Frontal cortex (tissue), 4 donors: ENCODE measurements around the gene TSHZ2. TPM values are rescaled to one million over a fixed set of nuclear protein-coding genes. Genes with fewer than 3 reads are reported as not detected.

ENCODE experiments used
- DNase-seq, 2 donors: peaks; one replicate each; pipeline ENCODE4 v3.0.0; 2012; ENCODE audit warnings: low spot score in 2 of 2
- FAIRE-seq: peaks from 2 replicates; lab custom pipeline; 2012; peaks lifted over from hg19 to GRCh38; lab: Jason Lieb, UNC
- total RNA-seq: library from RNA; depleted of rRNA; stranded (reverse); fragments of >200 nt; gene quantifications from one replicate; pipeline ENCODE4 v1.2.3, GENCODE V29; 2014
- donor health status: control.
- donor health status: control.
- donor health status: control.

TSHZ2 gene
- total RNA-seq, 1 donor from 2014 or later: 2.4 TPM

DNA sequence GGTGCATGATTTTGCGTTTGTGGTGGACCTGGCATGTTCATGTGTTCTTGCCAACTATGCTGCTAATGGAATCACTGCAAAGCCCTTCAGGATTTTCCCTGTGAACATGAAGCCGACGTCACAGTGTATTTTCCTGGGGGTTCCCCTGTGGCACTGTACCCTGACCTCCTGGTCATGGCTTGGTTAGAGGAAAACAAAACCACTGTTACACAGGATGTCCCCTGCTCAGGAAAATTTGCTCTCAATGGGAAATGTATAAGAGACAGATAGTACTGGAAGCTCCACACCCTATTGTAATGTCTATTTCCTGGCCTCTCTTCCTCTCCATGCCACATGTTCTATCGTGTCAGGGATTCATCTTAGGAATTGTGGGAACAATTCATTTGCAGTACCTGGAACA lies 19.7 kb downstream of the TSHZ2 start:
- FAIRE-seq (no peak), DNase-seq (no peak)

DNA sequence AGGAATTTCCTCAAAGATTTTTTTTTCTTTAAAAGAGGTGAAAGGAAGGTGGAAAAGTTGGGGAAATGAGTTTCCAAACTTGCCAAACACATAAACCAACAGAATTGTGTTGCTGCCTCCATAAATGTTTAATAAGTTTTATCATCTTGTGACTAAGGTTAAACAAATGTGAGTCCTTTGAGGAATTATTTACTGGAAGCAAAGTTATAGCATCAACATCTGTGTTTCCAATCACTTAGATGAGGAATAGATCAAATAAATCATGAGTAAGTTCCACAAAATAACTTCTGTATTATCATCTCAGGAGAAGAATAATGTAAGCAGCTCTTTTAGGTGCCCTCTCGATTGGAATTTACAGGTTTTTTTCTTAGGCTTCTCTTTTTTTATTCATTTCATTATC lies 20.5 kb downstream of the TSHZ2 start:
- FAIRE-seq (no peak), DNase-seq (no peak)

DNA sequence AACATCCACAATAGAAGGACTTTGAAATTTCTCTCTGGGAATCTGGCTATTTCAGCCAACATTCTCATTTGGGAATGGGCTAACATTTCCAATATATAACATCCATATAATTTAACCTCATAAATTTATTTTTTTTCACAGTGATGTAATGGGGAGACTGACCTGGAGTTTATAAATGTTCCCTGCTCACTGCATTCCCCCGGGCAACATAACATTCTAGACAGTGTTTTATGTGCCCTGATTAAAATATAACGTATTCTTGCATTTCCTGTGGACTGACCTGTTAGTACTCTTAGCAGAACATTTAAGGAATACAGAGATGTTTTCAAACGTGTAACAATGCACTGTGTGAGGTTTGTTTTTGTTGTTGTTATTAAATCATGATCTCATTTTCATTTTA lies 20.9 kb downstream of the TSHZ2 start:
- FAIRE-seq (no peak), DNase-seq (no peak)

DNA sequence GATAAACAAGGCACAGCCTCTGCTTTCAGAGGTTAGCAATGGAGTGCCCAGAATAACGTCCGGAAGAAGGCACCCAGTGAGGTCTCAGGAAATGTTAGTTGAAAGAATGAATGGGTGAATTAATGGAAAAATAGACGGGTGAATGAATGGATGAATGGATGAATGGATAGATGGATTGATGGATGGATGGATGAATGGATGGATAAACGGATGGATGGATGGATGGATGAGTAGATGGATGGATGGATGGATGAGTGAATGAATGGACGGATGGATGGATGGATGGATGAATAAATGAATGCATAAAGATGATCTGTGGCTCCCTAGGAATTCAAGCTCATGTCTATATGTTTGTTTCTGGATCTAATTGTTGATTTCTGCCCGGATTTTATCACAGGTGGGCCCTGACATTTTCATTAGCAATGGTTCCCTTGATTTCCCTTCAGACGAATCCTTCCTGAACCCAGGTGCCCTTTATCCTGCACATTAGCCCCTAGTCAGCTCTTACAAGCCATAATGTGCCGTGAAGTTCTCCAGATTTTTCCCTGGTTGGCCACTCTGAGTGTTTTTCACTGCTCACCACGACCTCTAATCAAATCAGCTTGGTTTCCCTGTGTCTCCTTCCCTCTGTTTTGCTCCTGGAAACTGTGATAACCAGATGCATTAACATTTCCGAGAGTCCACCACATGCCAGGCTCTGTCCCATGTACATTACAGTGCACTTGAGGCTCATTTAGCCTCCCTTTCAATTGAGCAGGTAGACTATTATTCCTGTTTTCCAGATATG lies 22.2 kb downstream of the TSHZ2 start:
- no peak for FAIRE-seq
- DNase-seq: no peak

DNA sequence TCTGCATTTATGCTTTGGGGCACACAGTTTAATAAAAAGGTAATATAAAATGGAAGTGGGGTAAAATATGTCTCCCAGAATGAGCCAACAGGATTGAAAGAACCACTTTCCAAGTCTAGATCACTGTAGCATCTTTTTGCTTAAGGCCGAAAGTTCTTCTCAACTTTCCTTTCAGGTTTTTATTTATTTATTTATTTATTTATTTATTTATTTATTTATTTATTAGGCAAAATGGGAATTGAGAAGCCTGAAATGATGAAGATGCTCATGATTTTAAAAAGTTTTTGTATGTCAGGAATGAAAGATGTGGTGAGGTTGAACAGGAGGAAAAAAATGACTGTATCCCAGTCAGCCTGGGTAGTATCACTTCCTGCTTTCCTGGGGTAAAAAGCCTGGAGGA lies 24.0 kb downstream of the TSHZ2 start:
- DNase-seq: no peak
- no peak for FAIRE-seq

DNA sequence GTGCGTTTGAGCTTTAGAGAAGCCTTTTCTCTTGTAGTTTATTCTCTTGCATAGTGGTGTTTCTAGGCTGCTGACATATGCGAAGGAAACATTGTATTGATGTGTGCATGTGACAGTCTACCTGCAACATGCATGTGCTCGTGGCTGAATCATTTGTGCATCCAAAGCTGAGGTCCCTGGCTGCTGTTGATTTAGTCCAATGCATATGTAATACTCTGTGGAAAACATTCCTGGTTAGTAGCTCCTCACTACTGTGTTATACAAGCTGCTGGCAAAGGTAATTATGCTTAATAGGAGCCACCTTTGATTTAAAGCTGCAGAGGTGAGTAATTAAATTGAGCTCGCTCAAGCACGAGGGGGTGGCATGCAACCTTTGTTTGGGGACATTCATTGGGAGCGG lies 24.5 kb downstream of the TSHZ2 start:
- FAIRE-seq (no peak), DNase-seq (no peak)

DNA sequence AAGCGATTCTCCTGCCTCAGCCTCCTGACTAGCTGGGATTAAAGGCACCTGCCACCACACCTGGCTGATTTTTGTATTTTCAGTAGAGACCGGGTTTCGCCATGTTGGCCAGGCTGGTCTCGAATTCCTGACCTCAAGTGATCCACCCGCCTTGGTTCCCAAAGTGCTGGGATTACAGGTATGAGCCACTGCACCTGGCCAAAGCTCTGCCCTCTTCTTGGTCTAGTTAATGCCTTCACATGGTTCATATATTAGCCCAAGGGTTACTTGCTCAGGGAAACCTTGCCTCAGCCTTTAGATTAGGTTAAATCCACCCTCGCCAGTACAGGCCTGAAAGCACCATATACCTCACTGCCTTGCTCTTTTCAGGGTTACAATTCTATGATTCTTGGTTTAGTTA lies 26.1 kb downstream of the TSHZ2 start:
- no peak for FAIRE-seq
- DNase-seq: no peak

DNA sequence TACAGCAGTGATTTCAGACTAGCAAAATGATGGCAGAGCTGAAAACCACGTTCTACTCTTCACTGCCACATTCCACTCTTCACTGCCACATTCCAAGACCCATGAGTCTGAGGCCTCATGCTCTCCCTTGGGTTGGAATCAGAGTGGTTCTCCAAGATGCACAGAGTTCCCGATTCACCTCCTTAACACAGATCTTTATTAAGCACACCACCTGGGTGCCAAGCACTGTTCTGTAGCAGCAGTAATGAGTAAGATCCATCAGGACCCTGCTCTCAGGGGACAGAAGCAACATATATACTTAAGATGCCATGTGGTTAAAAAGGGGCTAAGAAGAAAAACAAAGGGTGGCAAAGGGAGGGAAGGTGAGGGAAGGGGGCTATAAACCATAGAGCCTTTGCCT lies 26.9 kb downstream of the TSHZ2 start:
- FAIRE-seq: no peak
- DNase-seq: no peak

DNA sequence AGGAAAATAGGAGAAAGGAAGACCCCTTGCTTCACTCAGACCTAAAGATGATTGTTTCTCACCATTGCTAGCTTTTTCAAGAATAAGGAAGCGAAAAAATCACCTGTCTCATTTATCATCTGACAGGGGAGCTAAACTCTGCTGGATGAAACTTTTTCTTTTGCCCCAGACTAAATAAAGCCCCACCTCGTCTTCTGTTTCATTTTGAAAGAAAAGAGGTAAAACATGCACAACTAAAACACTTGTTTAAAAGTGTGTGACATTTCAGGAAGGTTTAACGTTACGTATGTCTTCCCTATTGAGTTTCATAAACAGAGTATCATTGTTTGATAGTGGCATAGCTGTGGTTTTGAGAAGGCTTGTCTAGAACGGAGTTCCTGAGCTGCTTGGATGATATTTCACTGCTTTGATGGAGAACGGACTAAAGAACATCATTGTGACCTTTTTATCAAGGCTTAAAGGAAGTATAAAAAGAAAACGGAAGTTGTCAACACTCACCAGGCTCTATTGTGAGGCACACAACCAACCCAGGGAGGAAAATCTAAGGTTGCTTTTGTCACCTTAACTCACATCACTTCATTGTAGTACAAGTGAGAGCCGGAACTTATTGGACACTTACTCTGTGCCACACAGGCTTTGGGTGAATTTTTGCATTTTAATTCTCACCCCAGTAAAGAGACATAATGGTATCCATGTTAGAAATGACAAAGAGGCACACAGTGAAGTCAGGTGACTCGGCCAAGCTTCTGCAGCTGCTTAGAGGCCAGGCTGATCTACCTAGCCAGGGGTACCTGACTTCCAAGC lies 29.5 kb downstream of the TSHZ2 start:
- DNase-seq (no peak), FAIRE-seq (no peak)

DNA sequence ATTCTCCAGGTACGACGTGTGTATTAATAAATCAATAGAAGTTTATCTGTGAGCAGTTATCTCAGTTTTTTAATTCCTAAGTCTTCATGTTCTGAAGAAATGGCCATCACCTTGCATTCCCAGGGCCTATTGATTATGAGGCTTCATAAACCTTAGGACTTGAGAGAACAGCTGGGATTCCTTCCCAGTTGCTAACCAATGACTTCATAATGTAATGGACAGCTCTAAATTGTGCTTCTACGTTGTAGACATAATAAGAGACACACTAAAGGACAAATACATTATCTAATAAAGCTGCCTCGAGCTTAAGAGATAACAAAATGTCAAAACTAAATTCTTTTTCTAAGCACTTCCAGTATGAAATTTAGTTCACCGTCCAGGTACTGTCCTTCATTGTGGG lies 30.6 kb downstream of the TSHZ2 start:
- no peak for FAIRE-seq
- DNase-seq: no peak

DNA sequence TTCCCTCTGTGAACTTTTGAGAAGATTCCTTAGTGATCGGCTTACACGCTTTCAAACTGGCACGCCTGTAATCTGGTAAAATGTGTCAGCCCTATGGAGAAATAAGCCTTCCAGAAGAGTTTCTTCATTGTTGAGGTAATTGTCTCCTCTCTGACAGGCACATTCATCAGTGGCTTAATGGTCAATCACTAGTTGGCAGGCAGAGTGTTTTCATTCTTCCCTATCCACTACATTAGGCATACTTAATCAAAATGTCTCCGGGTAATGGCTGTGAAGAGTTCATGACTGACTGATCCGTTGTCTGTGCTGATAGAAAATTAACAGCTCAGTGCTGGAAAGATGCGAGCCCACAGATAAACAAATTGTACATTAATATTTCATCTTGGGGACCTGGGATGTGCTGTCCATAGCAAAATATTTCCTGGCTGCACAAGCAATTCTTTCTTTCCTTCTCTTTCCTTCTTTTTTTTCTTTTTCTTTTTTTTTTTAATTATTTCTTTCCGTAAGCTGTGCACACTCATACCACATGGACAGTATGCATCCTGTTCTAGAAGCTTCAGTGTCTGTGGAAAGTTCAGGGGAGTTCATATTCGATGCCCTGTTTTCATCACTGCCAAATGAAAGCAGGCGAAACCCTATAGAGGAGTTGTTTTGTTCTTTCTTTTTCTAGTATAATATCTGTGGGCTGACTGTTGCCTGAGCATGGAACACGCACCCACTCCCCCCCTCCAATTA lies 31.4 kb downstream of the TSHZ2 start:
- DNase-seq: no peak
- no peak for FAIRE-seq

DNA sequence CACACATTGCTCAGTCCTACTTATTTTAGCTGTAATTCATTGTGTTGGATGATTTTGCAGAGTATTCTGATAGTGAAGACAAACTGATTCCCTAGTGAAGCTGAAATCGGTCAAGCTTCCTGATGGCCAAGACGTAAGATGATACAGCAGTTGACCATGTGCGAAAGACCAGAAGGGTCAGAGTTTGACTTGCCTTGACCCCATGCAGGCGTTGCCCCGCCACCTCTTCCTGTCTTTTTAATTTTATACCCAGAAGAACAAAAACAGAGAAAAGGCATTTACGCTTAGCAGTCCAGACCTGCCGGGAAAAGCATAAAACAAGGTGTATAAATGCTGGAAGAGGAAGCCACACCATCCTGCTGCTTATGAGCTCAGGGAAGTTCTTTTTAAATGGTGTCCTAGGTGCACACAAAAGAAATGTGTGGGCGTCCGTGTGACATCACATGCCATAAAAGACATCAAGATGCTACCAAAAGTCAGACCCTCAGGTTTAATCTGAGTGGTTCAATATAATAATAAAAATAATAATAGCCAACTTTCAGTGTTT lies 32.2 kb downstream of the TSHZ2 start:
- no peak for FAIRE-seq
- DNase-seq: no peak

DNA sequence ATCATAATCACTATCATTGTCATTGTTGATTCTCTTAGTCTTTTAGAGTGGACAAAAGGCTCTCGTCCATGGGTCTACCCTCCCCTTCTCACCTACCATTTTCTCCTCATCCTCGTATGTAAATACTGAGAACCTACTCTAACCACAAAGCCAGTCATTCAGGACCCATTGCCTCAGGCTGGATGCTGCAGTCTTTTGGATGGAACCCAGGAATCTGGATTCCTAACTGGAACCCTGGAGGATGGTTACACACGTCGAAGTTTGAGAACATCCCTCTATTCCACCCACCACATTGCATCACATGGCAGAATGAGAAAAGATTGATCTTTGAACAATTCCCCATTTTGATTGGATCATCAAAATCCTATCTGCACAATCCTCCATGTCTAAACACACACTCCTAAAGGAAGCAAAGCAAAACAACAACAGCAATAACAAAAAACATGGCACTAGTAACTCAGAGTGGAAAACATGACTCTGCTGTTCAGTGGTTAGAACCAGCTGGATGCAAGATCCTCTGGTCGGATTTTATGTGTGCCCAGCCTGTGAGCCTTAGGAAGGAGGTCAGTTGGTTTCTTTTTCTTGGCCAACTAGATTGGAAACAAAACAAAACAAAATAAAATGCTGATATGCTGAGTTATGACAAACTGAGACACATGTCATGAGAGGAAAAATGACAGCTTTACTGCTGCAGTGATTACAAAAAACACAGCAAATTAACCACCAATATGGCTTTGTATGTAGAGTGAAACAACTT lies 38.0 kb downstream of the TSHZ2 start:
- DNase-seq: no peak
- no peak for FAIRE-seq

DNA sequence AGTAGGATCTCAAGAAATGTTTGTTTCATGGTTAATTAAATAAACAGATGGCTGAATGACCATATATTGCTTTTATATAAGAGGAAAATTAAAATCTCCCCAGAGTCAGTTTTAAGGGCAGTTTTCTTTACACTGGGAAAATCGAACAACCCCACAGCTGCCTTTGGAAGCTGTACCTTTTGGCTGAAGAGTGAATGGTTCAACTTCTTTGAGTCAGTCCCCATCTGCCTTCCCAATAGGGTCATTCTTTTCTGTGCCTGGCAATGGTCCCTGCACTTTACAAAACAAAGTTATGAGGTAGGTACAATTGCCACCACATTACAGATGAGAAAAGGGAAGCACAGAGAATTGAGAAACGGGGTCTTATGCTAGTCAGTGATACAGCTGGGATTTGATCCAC lies 39.5 kb downstream of the TSHZ2 start:
- FAIRE-seq (no peak), DNase-seq (no peak)

DNA sequence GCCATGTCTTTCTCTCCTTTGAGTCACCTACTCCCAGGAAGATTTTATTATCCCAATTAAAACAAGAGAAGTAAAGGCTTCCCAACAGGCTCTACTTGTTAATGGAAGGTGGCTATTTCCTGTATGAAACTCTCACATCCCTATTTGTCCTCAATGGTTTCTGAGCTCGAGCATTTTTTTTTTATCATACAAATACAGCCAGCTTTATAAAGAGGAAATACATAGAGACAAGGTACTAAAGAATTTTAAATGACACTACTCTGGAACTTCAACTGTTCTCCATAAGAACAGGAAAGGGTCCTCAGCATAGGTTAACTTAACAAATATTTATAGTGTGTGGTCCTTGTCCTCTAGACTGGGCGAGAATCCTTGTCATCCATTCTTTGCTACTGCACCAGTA lies 41.0 kb downstream of the TSHZ2 start:
- DNase-seq (no peak), FAIRE-seq (no peak)

DNA sequence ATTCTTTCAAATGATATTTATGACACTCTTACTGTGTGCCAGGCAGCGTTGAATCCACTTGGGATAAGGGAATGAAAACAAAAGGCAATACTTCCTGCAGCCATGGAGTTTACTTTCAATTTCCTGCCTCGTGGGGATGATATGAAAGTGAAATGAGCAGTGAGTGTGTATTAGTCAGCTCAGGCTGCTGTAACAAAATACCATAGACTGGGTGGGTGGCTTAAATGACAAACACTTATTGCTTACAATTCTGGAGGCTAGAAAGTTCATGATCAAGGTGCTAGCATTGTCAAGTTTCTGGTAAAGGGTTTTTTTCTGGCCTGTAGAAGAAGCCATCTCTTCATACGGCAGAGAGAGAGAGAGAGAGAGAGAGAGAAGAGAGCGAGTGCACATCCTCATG lies 41.7 kb downstream of the TSHZ2 start:
- FAIRE-seq: no peak
- no peak for DNase-seq

DNA sequence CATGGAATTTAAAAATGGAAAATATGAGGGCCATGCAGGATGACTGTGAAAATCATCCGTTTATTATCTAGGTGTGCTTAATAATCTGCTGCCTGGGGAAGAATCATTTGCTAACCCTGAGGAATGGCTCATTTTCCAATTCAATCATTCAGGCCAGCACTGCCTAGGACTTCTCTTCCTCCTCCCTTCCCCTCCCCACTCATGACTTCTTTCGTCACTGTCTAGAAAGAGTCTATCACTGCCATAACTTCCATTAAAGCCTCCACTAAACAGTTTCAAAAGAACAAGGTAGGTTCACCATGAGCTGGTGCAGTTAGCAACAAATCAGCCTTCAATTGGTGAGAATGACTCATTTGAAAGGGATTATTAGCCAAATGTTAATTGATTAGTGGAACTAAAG lies 43.9 kb downstream of the TSHZ2 start:
- no peak for DNase-seq

DNA sequence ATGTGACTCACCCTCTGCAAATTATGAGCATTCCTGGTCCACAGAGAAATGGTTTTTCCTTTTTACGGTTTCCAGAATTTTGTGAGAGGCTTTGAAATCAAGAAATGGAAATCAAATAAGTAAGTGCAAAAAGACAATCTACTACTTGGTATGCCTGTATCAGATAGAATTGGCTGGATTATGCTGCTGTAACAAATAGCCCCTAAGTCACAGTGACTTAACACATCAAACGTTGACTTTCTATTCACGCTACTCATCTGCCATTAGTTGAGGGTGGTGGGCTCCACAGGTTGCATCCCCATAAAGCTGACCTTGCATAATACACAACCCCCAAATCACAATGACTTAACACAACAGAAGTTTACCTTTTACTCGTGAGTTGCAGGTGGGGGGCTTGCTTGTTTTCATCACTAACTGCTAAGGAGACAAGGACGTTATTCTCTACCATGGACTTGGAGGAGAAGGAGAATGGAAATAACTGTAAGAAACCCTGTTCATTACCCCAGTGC lies 44.4 kb downstream of the TSHZ2 start:
- DNase-seq: no peak
- no peak for FAIRE-seq

More for the DNA sequence above, 43.9 kb downstream of the TSHZ2 start:
- FAIRE-seq: no peak

DNA sequence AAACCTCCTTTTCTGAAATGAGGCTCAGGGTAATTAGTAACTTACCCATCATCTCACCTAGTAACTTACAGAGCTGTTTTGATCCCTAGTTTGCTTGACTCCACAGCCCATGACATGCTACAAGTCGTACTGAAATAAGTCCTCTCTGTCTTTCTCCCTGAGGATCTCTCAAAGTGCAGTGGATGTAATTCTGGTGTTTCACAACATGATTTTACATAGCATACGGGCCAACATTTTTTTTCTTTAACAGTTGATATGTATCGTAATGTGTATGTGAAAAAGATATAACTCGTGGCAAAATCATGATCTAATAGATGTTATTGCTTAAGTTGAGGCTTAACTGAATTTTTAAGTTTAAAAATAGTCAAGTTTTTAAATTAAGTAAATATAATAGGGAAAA lies 45.0 kb downstream of the TSHZ2 start:
- no peak for FAIRE-seq
- no peak for DNase-seq

DNA sequence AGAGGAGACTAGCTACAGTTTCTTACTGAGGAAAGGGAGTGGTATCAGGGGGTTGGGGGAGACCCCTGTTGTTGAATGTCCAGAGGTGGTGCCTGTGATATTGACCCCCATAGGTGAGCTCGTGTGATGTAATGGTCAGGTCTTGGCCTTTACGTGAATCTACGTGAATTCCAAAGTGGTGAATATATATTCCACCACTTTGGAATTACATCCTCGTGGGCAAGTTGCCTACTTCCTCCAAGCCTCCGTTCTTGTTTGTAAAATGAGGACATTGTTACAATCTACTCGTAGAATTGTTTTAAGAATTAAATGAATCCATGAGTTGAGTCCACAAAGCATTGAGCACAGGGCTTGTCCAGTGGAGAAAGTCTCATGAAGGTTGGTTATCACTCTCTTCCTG lies 47.3 kb downstream of the TSHZ2 start:
- DNase-seq (no peak), FAIRE-seq (no peak)
